LNCAP (cell line): Measurements from ENCODE around the gene OR11G2.
A peak's percentile ranks its signal among the peaks of the same experiment; 100 is the strongest.

ENCODE experiments used
- TF ChIP-seq, protein P1 (sequence below): fragments of 450-650 bp; IDR thresholded peaks from 2 replicates; pipeline ENCODE4 v1.5.1; 2017; ENCODE audit warnings: mild to moderate bottlenecking

OR11G2 gene

DNA sequence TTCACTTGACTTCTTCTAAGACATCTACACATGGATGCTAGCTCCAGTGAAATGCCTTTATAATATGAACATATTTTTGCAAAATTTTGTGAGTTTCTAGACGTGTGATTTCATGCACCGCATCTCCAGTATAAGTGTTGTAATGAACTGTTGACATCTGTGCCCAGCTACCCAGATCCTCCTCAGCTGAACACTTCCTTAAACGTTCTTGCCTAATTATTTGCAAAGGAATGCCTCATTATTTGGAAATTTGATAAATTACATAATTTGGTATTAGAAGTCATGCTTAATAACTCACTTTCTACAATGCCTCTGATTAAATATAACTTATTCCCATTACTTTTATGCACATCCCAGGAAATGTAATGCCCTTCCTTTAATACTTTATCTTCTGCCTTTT is 14.0 kb downstream of the OR11G2 start:
- TF ChIP-seq, protein P1, sequence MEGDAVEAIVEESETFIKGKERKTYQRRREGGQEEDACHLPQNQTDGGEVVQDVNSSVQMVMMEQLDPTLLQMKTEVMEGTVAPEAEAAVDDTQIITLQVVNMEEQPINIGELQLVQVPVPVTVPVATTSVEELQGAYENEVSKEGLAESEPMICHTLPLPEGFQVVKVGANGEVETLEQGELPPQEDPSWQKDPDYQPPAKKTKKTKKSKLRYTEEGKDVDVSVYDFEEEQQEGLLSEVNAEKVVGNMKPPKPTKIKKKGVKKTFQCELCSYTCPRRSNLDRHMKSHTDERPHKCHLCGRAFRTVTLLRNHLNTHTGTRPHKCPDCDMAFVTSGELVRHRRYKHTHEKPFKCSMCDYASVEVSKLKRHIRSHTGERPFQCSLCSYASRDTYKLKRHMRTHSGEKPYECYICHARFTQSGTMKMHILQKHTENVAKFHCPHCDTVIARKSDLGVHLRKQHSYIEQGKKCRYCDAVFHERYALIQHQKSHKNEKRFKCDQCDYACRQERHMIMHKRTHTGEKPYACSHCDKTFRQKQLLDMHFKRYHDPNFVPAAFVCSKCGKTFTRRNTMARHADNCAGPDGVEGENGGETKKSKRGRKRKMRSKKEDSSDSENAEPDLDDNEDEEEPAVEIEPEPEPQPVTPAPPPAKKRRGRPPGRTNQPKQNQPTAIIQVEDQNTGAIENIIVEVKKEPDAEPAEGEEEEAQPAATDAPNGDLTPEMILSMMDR, result no peak

DNA sequence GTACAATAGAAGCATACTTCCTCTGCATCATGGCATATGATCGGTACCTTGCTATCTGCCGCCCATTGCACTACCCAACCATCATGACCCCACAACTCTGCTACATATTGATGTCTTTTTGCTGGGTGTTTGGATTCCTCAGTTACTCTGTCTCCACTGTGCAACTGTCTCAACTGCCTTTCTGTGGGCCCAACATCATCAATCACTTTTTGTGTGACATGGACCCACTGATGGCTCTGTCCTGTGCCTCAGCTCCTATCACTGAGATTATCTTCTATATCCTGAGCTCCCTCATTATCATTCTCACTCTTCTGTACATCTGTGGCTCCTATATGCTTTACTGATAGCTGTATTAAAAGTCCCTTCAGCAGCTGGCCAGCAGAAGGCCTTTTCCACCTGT is 18.9 kb downstream of the OR11G2 start:
- TF ChIP-seq, protein P1, result no peak

DNA sequence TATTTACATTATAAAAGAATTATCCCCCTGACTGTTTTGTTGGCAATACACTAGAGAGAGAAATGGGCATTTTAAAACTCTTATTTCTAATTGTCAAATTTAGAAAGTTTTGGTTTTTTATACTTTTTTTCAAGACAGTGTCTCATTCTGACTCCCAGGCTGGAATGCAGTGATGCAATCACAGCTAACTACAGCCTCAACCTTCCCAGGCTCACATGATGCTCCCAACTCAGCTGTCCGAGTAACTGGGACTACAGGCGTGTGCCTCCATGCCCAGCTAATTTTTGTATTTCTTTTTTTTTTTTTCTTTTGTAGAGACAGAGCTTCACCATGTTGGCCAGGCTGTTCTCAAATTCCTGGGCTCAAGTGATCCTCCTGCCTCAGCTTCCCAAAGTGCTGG is 24.5 kb downstream of the OR11G2 start:
- TF ChIP-seq, protein P1, result no peak

DNA sequence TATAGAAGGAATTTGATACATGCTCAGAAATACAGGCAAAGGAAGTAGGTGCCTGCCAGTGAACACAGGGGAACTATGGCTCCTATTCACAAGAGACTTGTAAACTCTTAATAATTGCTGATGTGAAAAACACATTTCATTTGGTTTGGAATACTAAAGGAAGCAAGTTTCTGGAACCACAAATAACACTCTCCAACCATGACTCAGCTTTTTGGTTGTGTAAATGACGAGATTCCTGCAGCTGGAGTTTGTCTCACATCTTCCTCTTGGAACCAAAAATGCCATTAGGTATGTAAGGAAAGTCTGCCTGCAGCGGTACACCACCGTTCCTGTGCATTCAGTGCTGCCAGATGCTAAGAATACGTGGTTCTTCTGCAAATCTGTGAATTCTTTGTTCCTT is 28.3 kb downstream of the OR11G2 start:
- TF ChIP-seq, protein P1, result no peak

DNA sequence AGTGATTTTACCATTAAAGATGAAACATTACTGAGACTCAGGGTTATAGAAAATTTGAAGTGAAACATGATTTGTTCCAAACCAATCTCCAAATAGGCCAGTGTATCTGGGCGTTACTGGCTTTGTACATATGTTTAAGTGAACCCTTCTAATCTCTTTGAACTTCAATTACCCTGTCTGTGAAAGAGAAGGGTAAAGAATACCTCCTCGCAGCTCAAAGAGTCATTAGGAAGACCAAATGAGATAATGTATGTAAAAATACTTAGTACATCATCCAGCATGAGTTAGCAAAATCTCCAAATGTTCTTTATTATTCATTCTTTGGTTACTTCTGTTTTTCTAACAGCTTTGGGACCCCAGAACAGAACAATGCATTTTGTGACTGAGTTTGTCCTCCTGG is 32.7 kb downstream of the OR11G2 start, which contains the start of gene OR11H6:
TSS of gene OR11H6 (plus strand) at position 301 of the 400 bp plus-strand sequence. CDS start at position 301, 0 bp downstream.
- TF ChIP-seq, protein P1, result no peak

DNA sequence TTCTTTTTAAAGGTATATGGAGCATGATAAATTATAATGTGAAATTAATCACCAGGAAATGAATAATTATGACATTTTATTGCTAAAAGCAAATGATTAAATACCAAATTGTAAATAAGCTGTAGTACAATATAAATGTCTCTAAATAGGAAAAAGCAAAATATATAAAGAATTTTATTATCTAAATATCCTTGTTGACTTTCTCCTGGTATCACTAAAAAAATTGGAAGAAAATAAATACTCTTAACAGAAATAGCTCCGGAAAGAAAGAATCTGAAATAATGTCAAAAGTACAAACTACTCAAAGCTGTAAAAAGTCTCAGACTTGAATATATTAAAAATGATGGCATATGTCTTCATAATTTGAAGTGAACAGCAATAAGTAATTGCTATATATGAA is 38.0 kb downstream of the OR11G2 start, which contains the start of gene OR11H7:
TSS of gene OR11H7 (plus strand) at position 301 of the 400 bp plus-strand sequence.
- TF ChIP-seq, protein P1, result no peak

DNA sequence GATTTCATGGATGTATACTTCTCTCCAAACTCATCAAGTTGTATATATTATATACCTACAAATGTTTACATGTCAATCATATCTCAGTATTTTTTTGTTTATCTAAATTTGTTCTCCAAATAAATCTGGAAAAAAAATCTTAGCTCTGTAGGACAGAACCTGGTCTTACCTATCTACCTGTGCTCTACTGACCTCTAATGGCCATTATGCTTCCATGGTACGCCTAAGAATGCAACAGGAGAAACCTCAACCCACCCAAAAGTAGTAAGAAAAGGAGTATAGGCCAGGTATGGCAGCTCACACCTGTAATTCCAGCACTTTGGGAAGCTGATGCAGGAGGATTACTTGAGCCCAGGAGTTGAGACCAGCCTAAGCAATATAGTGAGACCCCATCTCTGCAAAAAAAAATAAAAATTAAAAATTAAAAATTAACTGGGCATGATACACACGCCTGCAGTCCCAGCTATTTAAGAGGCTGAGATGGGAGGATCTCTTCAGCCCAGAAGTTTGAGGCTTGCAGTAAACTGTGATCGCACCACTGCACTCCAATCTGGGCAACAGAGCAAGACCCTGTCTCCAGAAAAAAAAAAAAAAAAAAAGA is 57.0 kb downstream of the OR11G2 start:
- TF ChIP-seq, protein P1, result peak; percentile 78
